Neural cell (in vitro differentiated cells): ENCODE results near the gene NTRK2. TPM values are rescaled to one million over a fixed set of nuclear protein-coding genes. Genes with fewer than 3 reads are reported as not detected.

Source experiments
- H2AFZ ChIP-seq: fragments of 200-600, 300-800 bp; sonication (generic), shearing (Covaris generic); 2 replicates; pipeline ENCODE4 v1.6.0; 2014; ENCODE audit warnings: low read depth, mild to moderate bottlenecking, antibody characterized with exemption, low read length, moderate library complexity
- H3F3A ChIP-seq: fragments of 200-600 bp; shearing (Covaris generic); 2 replicates; pipeline ENCODE4 v1.6.1; 2016; ENCODE audit warnings: mild to moderate bottlenecking, moderate library complexity, mixed read lengths, antibody characterized with exemption, low read length; ENCODE audit not compliant: insufficient read depth, poor library complexity, severe bottlenecking
- H3K27ac ChIP-seq: fragments of 200-600, 300-800 bp; sonication (generic), shearing (Covaris generic); 2 replicates; pipeline ENCODE4 v1.5.1; 2014; ENCODE audit warnings: mild to moderate bottlenecking, low read length, moderate library complexity
- H3K27me3 ChIP-seq: fragments of 300-800, 200-600 bp; sonication (generic), shearing (Covaris generic); 2 replicates; pipeline ENCODE4 v1.6.0; 2014; ENCODE audit warnings: mild to moderate bottlenecking, low read depth, low read length, moderate library complexity; ENCODE audit not compliant: insufficient read depth
- H3K36me3 ChIP-seq: fragments of 300-800, 200-600 bp; sonication (generic), shearing (Covaris generic); 2 replicates; pipeline ENCODE4 v1.5.1; 2014; ENCODE audit warnings: mild to moderate bottlenecking, antibody characterized with exemption, low read length, moderate library complexity; ENCODE audit not compliant: insufficient read depth
- H3K4me2 ChIP-seq: fragments of 300-800, 200-600 bp; sonication (generic), shearing (Covaris generic); 2 replicates; pipeline ENCODE4 v1.6.0; 2014; ENCODE audit warnings: mild to moderate bottlenecking, low read length
- H3K4me3 ChIP-seq: fragments of 300-800, 200-600 bp; sonication (generic), shearing (Covaris generic); 2 replicates; pipeline ENCODE4 v1.5.1; 2014; ENCODE audit warnings: mild to moderate bottlenecking, low read length, moderate library complexity
- H3K79me2 ChIP-seq: fragments of 200-600 bp; shearing (Covaris generic); replicated peaks from 2 replicates; pipeline ENCODE4 v1.6.0; 2014; ENCODE audit warnings: mild to moderate bottlenecking, low read length, moderate library complexity; ENCODE audit not compliant: insufficient read depth
- H3K9ac ChIP-seq: fragments of 300-800, 200-600 bp; sonication (generic), shearing (Covaris generic); 2 replicates; pipeline ENCODE4 v1.6.1; 2016; ENCODE audit warnings: mild to moderate bottlenecking, low read length, mixed read lengths
- H3K9me2 ChIP-seq: fragments of 200-600 bp; shearing (Covaris generic); 2 replicates; pipeline ENCODE4 v1.6.1; 2016; ENCODE audit warnings: mild to moderate bottlenecking, low read length, mixed read lengths; ENCODE audit not compliant: insufficient read depth
- H3K9me3 ChIP-seq: fragments of 200-600, 300-800 bp; sonication (generic), shearing (Covaris generic); 2 replicates; pipeline ENCODE4 v1.6.1; 2016; ENCODE audit warnings: mild to moderate bottlenecking, mixed run types, low read length, moderate library complexity, mixed read lengths
- H4K20me1 ChIP-seq: fragments of 200-600 bp; shearing (Covaris generic); 2 replicates; pipeline ENCODE4 v1.6.1; 2016; ENCODE audit warnings: mild to moderate bottlenecking, mixed run types; ENCODE audit not compliant: insufficient read depth
- EP300 ChIP-seq: fragments of 450-650 bp; conservative IDR thresholded peaks from 2 replicates; pipeline ENCODE4 v1.6.1; 2014; ENCODE audit warnings: antibody characterized with exemption, mild to moderate bottlenecking, moderate library complexity; ENCODE audit not compliant: poor library complexity, severe bottlenecking
- EZH2 ChIP-seq: fragments of 200-600, 300-800 bp; shearing (Covaris generic), sonication (generic); IDR thresholded peaks from 2 replicates; pipeline ENCODE4 v1.6.1; 2014; ENCODE audit warnings: antibody characterized with exemption, low read length, borderline replicate concordance, mild to moderate bottlenecking; ENCODE audit not compliant: insufficient read depth, poor library complexity, severe bottlenecking
- MXI1 ChIP-seq: fragments of 450-650 bp; conservative IDR thresholded peaks from 2 replicates; pipeline ENCODE4 v1.6.1; 2014; ENCODE audit warnings: antibody characterized with exemption, mild to moderate bottlenecking; ENCODE audit not compliant: poor library complexity, severe bottlenecking
- POLR2AphosphoS5 ChIP-seq: IDR thresholded peaks from 2 replicates; pipeline ENCODE4 v1.6.1; 2012
- RAD21 ChIP-seq: fragments of 450-650 bp; conservative IDR thresholded peaks from 2 replicates; pipeline ENCODE4 v1.6.1; 2014; ENCODE audit warnings: antibody characterized with exemption, mild to moderate bottlenecking, moderate library complexity
- SMC3 ChIP-seq: fragments of 450-650 bp; conservative IDR thresholded peaks from 2 replicates; pipeline ENCODE4 v1.6.1; 2014; ENCODE audit warnings: antibody characterized with exemption, mild to moderate bottlenecking, moderate library complexity; ENCODE audit not compliant: poor library complexity
- TAF1 ChIP-seq: IDR thresholded peaks from 2 replicates; pipeline ENCODE4 v1.6.1; 2012; ENCODE audit warnings: low read depth
- polyA plus RNA-seq: library from polyadenylated mRNA; depleted of rRNA; stranded (reverse); fragments of >200 nt; gene quantifications from 2 replicates; pipeline ENCODE4 v1.2.3, GENCODE V29; 2014
- TF ChIP-seq, protein P1 (sequence below): IDR thresholded peaks from 2 replicates; pipeline ENCODE4 v1.6.1; 2012; ENCODE audit warnings: borderline replicate concordance
- TF ChIP-seq, protein P2 (sequence below): fragments of 450-650 bp; IDR thresholded peaks from 2 replicates; pipeline ENCODE4 v1.5.1; 2014; ENCODE audit warnings: antibody characterized with exemption, mild to moderate bottlenecking, moderate library complexity; ENCODE audit not compliant: poor library complexity, severe bottlenecking

NTRK2 gene
- polyA plus RNA-seq, 1 donor from 2014 or later = 14.2 TPM

GRCh38 chr9:84761137-84761808, 91.7 kb downstream of the NTRK2 start:
- Histone ChIP-seq H3K4me2 (no peak overlapping the region), H3K4me3 (no peak overlapping the region), H3K27ac (no peak overlapping the region), H3F3A (no peaks in the 10 kb centered on the region), H3K79me2 (no peaks in the 10 kb centered on the region), H3K36me3 (no peaks in the 10 kb centered on the region), H3K27me3 (no peaks in the 10 kb centered on the region), H3K9me3 (no peaks in the 10 kb centered on the region), H2AFZ (no peak overlapping the region), H3K9me2 (no peaks in the 10 kb centered on the region), H3K9ac (no peak overlapping the region), H4K20me1 (no peaks in the 10 kb centered on the region)
- no peak for TF ChIP-seq TAF1
- TF ChIP-seq MXI1 = no peak
- no peak for TF ChIP-seq RAD21
- no peak for TF ChIP-seq EZH2
- TF ChIP-seq, protein P1, sequence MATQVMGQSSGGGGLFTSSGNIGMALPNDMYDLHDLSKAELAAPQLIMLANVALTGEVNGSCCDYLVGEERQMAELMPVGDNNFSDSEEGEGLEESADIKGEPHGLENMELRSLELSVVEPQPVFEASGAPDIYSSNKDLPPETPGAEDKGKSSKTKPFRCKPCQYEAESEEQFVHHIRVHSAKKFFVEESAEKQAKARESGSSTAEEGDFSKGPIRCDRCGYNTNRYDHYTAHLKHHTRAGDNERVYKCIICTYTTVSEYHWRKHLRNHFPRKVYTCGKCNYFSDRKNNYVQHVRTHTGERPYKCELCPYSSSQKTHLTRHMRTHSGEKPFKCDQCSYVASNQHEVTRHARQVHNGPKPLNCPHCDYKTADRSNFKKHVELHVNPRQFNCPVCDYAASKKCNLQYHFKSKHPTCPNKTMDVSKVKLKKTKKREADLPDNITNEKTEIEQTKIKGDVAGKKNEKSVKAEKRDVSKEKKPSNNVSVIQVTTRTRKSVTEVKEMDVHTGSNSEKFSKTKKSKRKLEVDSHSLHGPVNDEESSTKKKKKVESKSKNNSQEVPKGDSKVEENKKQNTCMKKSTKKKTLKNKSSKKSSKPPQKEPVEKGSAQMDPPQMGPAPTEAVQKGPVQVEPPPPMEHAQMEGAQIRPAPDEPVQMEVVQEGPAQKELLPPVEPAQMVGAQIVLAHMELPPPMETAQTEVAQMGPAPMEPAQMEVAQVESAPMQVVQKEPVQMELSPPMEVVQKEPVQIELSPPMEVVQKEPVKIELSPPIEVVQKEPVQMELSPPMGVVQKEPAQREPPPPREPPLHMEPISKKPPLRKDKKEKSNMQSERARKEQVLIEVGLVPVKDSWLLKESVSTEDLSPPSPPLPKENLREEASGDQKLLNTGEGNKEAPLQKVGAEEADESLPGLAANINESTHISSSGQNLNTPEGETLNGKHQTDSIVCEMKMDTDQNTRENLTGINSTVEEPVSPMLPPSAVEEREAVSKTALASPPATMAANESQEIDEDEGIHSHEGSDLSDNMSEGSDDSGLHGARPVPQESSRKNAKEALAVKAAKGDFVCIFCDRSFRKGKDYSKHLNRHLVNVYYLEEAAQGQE = no peak
- no peak for TF ChIP-seq POLR2AphosphoS5
- TF ChIP-seq SMC3 = no peak
- TF ChIP-seq EP300 = no peak
- TF ChIP-seq, protein P2, sequence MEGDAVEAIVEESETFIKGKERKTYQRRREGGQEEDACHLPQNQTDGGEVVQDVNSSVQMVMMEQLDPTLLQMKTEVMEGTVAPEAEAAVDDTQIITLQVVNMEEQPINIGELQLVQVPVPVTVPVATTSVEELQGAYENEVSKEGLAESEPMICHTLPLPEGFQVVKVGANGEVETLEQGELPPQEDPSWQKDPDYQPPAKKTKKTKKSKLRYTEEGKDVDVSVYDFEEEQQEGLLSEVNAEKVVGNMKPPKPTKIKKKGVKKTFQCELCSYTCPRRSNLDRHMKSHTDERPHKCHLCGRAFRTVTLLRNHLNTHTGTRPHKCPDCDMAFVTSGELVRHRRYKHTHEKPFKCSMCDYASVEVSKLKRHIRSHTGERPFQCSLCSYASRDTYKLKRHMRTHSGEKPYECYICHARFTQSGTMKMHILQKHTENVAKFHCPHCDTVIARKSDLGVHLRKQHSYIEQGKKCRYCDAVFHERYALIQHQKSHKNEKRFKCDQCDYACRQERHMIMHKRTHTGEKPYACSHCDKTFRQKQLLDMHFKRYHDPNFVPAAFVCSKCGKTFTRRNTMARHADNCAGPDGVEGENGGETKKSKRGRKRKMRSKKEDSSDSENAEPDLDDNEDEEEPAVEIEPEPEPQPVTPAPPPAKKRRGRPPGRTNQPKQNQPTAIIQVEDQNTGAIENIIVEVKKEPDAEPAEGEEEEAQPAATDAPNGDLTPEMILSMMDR = no peak

DNA sequence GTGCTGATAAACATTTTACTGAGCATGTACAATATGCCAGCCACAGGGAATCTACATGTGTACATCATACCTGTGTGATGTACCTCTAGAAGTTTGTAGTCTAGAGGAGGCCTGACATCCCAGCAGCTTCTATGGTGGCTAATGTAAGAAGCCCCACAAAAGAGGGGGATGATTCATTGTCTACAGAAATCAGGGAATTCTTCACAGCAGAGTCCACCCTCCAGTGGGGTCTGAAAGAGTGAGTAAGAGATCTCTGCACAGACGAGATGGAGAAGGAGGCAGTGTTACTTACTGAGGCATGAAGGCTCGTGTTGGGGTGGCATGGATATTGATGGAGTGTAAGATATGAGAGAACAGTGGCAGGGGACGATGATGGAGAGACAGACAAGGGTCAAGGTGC, 103.0 kb downstream of the NTRK2 start:
- TF ChIP-seq SMC3 (no peak), EP300 (no peak), RAD21 (no peak), POLR2AphosphoS5 (no peak), MXI1 (no peak), TAF1 (no peak), EZH2 (no peak)
- TF ChIP-seq, protein P1 = no peak
- TF ChIP-seq, protein P2 = no peak
- H3F3A ChIP-seq = no peaks in the 10 kb centered on the region
- no peaks in the 10 kb centered on the region for H3K27me3 ChIP-seq
- no peak overlapping the region for H2AFZ ChIP-seq
- H3K27ac ChIP-seq = no peak overlapping the region
- no peaks in the 10 kb centered on the region for H3K79me2 ChIP-seq
- H3K36me3 ChIP-seq = no peaks in the 10 kb centered on the region
- no peak overlapping the region for H3K4me3 ChIP-seq
- no peak overlapping the region for H3K4me2 ChIP-seq
- H3K9me2 ChIP-seq = no peaks in the 10 kb centered on the region
- H3K9me3 ChIP-seq = no peaks in the 10 kb centered on the region
- H3K9ac ChIP-seq = no peak overlapping the region
- H4K20me1 ChIP-seq = no peaks in the 10 kb centered on the region
